GM12878 (cell line): ENCODE measurements around the gene ZNFX1. TPM values are rescaled to one million over a fixed set of nuclear protein-coding genes. Genes with fewer than 3 reads are reported as not detected.

Source experiments
- ATAC-seq: fragments of 200-7000 bp; cut with Tn5 transposase; 3 replicates; pipeline ENCODE4 v1.9.1; 2020; ENCODE audit warnings: mild to moderate bottlenecking, moderate library complexity
- BruUV-seq: library from RNA; stranded (reverse); fragments of 400-500 nt; replicated peaks from 2 replicates; lab custom pipeline; 2021; lab: Mats Ljungman, UMichigan
- CTCF ChIA-PET: fragments of 300-600 bp; sonication (Branson Sonifier 250); formaldehyde crosslinking; extraction: SDS; loops from one replicate; lab custom pipeline; 2021; ENCODE audit warnings: inconsistent platforms; lab: Yijun Ruan, JAX
- POLR2A ChIA-PET: fragments of 350-600 bp; formaldehyde crosslinking; extraction: SDS; loops from one replicate; lab custom pipeline; 2021; ENCODE audit warnings: inconsistent platforms; lab: Charles Lee
- RAD21 ChIA-PET: fragments of 300-600 bp; sonication (Branson Sonifier 250); formaldehyde crosslinking; loops from one replicate; lab custom pipeline; 2023; ENCODE audit warnings: antibody characterized with exemption; ENCODE audit not compliant: unreplicated experiment; lab: Charles Lee
- SMC1A ChIA-PET: fragments of 300-600 bp; sonication (Branson Sonifier 250); formaldehyde crosslinking; loops from one replicate; lab custom pipeline; 2023; ENCODE audit not compliant: unreplicated experiment, uncharacterized antibody; lab: Charles Lee
- DNase-seq: peaks from one replicate; pipeline ENCODE4 v3.0.0-alpha.2; 2011; ENCODE audit warnings: low read depth, low spot score
- FAIRE-seq: peaks from 3 replicates; lab custom pipeline; 2011; peaks lifted over from hg19 to GRCh38; lab: Jason Lieb, UNC
- H2AFZ ChIP-seq: 2 replicates; pipeline ENCODE4 v1.6.0; 2011; ENCODE audit warnings: low read depth, low read length, control low read depth; ENCODE audit not compliant: control insufficient read depth
- H3K27ac ChIP-seq: 2 replicates; pipeline ENCODE4 v1.5.1; 2011; ENCODE audit warnings: control low read depth; ENCODE audit not compliant: control insufficient read depth, insufficient read depth
- H3K27me3 ChIP-seq, 2 experiments: replicated peaks in 1 of 2; 2 replicates each; pipeline versions ENCODE4 v1.6.0 to v1.6.1; 2011; ENCODE audit warnings: low read length in 1 of 2; ENCODE audit not compliant: control insufficient read depth in 2 of 2, insufficient read depth in 2 of 2
- H3K36me3 ChIP-seq, 2 experiments: 2 replicates each; pipeline ENCODE4 v1.5.1; 2011; ENCODE audit warnings: low read length in 1 of 2; ENCODE audit not compliant: control insufficient read depth in 2 of 2, insufficient read depth in 2 of 2
- H3K4me1 ChIP-seq: 2 replicates; pipeline ENCODE4 v1.6.1; 2011; ENCODE audit warnings: mild to moderate bottlenecking, low read length, moderate library complexity, mixed read lengths; ENCODE audit not compliant: control insufficient read depth, insufficient read depth
- H3K4me2 ChIP-seq: 2 replicates; pipeline ENCODE4 v1.6.0; 2011; ENCODE audit warnings: control low read depth; ENCODE audit not compliant: control insufficient read depth, insufficient read depth
- H3K4me3 ChIP-seq: fragments of 200-600 bp; sonication (generic); 2 replicates; pipeline ENCODE4 v1.5.1; 2016
- H3K79me2 ChIP-seq: 2 replicates; pipeline ENCODE4 v1.6.0; 2011; ENCODE audit warnings: low read length; ENCODE audit not compliant: control insufficient read depth, insufficient read depth
- H3K9ac ChIP-seq: 2 replicates; pipeline ENCODE4 v1.8.0; 2011; ENCODE audit warnings: low read length, control low read depth, mixed read lengths; ENCODE audit not compliant: control insufficient read depth, insufficient read depth
- H3K9me3 ChIP-seq: replicated peaks from 3 replicates; pipeline ENCODE4 v1.5.1; 2011; ENCODE audit warnings: mild to moderate bottlenecking, low read length; ENCODE audit not compliant: control insufficient read depth, insufficient read depth
- H4K20me1 ChIP-seq: 2 replicates; pipeline ENCODE4 v1.6.0; 2011; ENCODE audit not compliant: control insufficient read depth, insufficient read depth
- E2F4 ChIP-seq: IDR thresholded peaks from 2 replicates; pipeline ENCODE4 v1.6.1; 2012; ENCODE audit warnings: low read depth, low read length, improper control_type of control experiment
- ESRRA ChIP-seq: IDR thresholded peaks from 2 replicates; pipeline ENCODE4 v1.6.1; 2012; ENCODE audit warnings: mild to moderate bottlenecking, low read length, improper control_type of control experiment
- KAT2A ChIP-seq: conservative IDR thresholded peaks from 2 replicates; pipeline ENCODE4 v1.6.1; 2011; ENCODE audit warnings: low read depth, low read length; ENCODE audit not compliant: control insufficient read depth
- NKRF ChIP-seq: fragments of 450-650 bp; conservative IDR thresholded peaks from 2 replicates; pipeline ENCODE4 v1.6.1; 2017; ENCODE audit warnings: mild to moderate bottlenecking, moderate library complexity
- SIX5 ChIP-seq: IDR thresholded peaks from 2 replicates; pipeline ENCODE4 v1.6.1; 2011; ENCODE audit warnings: mild to moderate bottlenecking, low read depth, low read length, moderate library complexity; ENCODE audit not compliant: severe bottlenecking
- SP1 ChIP-seq: IDR thresholded peaks from one replicate; pipeline ENCODE4 v1.6.1; 2011; ENCODE audit warnings: low read depth, low read length
- TBL1XR1 ChIP-seq: IDR thresholded peaks from 2 replicates; pipeline ENCODE4 v1.6.1; 2012; ENCODE audit warnings: low read depth, low read length, improper control_type of control experiment
- YBX1 ChIP-seq: fragments of 450-650 bp; IDR thresholded peaks from 2 replicates; pipeline ENCODE4 v1.6.1; 2016; ENCODE audit warnings: antibody characterized with exemption
- YY1 ChIP-seq: IDR thresholded peaks from 2 replicates; pipeline ENCODE4 v1.6.1; 2011; ENCODE audit warnings: low read depth, mild to moderate bottlenecking, low read length
- ZBTB33 ChIP-seq: fragments of 450-650 bp; IDR thresholded peaks from 2 replicates; pipeline ENCODE4 v1.6.1; 2017; ENCODE audit warnings: mild to moderate bottlenecking
- WGBS: methylation state at CpG from one replicate; pipeline ENCODE4 v1.1.6; 2016; ENCODE audit warnings: low lambda C conversion rate; ENCODE audit not compliant: insufficient replicate concordance, insufficient coverage; ENCODE audit errors: missing lambda C conversion rate; 5-methylcytosine and 5-hydroxymethylcytosine counted together
- in situ Hi-C: fragments of 300-500 bp; cut with MboI; formaldehyde crosslinking; loops from 9 replicates; pipeline ENCODE4 v1.14.3; 2018; ENCODE audit warnings: mixed read lengths
- intact Hi-C: fragments of 100-400 bp; cut with micrococcal nuclease; formaldehyde crosslinking; loops from one replicate; pipeline ENCODE4 v1.14.2; 2022; ENCODE audit not compliant: unreplicated experiment
- polyA plus RNA-seq, 11 experiments: library from polyadenylated mRNA; depleted of rRNA in 4 of 11; unstranded in 6 of 11; stranded (reverse) in 5 of 11; fragments of >200 nt; fragmentation: Nextera tagmentation in 4 of 11; fragmentation: Illumina TruSeq in 1 of 11; extraction: Ambion mirVana in 4 of 11; extraction: Trizol in 1 of 11; gene quantifications; 1 replicate in 1 of 11; 2 replicates in 10 of 11; pipeline versions ENCODE4 v1.2.1 to v1.2.3, GENCODE V29; 2011 to 2016; ENCODE audit warnings: inconsistent platforms in 2 of 11, missing spikeins in 2 of 11, low read depth in 1 of 11
- total RNA-seq, 4 experiments: library from RNA; depleted of rRNA in 3 of 4; stranded (reverse); fragments of >200 nt in 3 of 4; fragmentation: Illumina TruSeq in 1 of 4; extraction: Trizol in 1 of 4; gene quantifications; 2 replicates each; pipeline versions ENCODE4 v1.2.1 to v1.2.3, GENCODE V29; 2013 to 2021
- TF ChIP-seq, protein P1 (sequence below): fragments of 450-650 bp; IDR thresholded peaks from 2 replicates; pipeline ENCODE4 v1.6.1; 2016; ENCODE audit warnings: mild to moderate bottlenecking

ZNFX1 gene
- total and polyA plus RNA-seq, 10 of the 15 experiments (the other 5 are each of a cell fraction or from before 2014, with no cell fraction given), result 7.4 to 31.5 (median 25.6) TPM

DNA sequence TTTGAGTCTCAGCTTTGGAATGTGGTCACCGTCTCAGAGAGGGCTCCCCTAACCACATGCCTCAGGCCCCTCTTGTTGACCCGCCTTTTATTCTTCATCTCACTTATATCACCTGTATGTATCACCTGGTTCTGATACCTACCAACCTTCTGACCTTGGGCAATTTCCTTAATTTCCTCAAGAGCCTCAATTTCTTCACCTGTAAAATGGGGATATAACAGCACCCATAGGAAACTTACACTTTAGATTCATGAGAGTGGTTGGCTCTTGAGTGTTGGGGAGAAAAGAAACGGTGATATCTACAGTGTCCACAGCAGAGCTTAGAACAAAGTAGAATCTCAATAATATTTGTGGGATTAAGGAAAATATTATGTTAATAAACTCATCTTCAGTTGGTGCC is 62.6 kb downstream of the ZNFX1 start:
- ChIA-PET POLR2A (interaction anchor here (1.0 kb wide), 1 partner anchor 90 kb away, joined by 3 read pairs; no protein-coding TSS in a partner anchor), RAD21 (interaction anchor here (1.4 to 5.7 kb wide), 2 partner anchors 50 to 81 kb away, joined by 4 to 79 read pairs; no protein-coding TSS in a partner anchor), SMC1A (interaction anchor here (1.1 to 3.0 kb wide), 4 partner anchors 34 to 83 kb away, joined by 5 to 65 read pairs (median 16); no protein-coding TSS in a partner anchor), CTCF (interaction anchor here (1.3 to 13.9 kb wide), 4 partner anchors 31 to 79 kb away, joined by 3 to 333 read pairs (median 72); no protein-coding TSS in a partner anchor)
- in situ Hi-C loops (loop anchor here (5.0 kb wide), 1 partner anchor 83 kb away; no protein-coding TSS in a partner anchor), intact Hi-C loops (no loop called here)
- no peak for ATAC-seq
- Histone ChIP-seq H3K4me1 (no peaks in the 10 kb centered on the region), H3K36me3 (no peaks in the 10 kb centered on the region), H3K4me3 (no peak overlapping the region), H3K27me3 (no peaks in the 10 kb centered on the region), H2AFZ (no peak overlapping the region), H3K9ac (no peak overlapping the region), H3K79me2 (peaks cover 10% of the 10 kb centered on the region), H3K27ac (no peak overlapping the region), H4K20me1 (no peaks in the 10 kb centered on the region), H3K4me2 (no peak overlapping the region), H3K9me3 (no peaks in the 10 kb centered on the region; the same call in none of the 3 replicates)
- WGBS, result 43% methylated on average over 3 of the region's 3 CpGs
- no TSS peak for BruUV-seq
- DNase-seq, result no peak
- TF ChIP-seq, protein P1, sequence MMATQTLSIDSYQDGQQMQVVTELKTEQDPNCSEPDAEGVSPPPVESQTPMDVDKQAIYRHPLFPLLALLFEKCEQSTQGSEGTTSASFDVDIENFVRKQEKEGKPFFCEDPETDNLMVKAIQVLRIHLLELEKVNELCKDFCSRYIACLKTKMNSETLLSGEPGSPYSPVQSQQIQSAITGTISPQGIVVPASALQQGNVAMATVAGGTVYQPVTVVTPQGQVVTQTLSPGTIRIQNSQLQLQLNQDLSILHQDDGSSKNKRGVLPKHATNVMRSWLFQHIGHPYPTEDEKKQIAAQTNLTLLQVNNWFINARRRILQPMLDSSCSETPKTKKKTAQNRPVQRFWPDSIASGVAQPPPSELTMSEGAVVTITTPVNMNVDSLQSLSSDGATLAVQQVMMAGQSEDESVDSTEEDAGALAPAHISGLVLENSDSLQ, result no peak
- TF ChIP-seq YBX1, result no peak
- no peak for TF ChIP-seq TBL1XR1
- TF ChIP-seq KAT2A, result no peak
- TF ChIP-seq SIX5, result no peak
- no peak for TF ChIP-seq ESRRA
- no peak for TF ChIP-seq SP1
- no peak for TF ChIP-seq E2F4
- no peak for TF ChIP-seq ZBTB33
- TF ChIP-seq NKRF, result no peak
- TF ChIP-seq YY1, result no peak
- no peak for FAIRE-seq
